Common myeloid progenitor, CD34-positive (primary cell): Measurements from ENCODE around the gene RASSF6.

Source experiments
- CTCF ChIA-PET: fragments of 350-600 bp; sonication (Branson Sonifier 250); formaldehyde crosslinking; loops from one replicate; lab custom pipeline; 2021; ENCODE audit warnings: antibody characterized with exemption; lab: Charles Lee
- POLR2A ChIA-PET: fragments of 350-600 bp; sonication (Branson Sonifier 250); formaldehyde crosslinking; loops from one replicate; lab custom pipeline; 2021; ENCODE audit warnings: antibody characterized with exemption; lab: Charles Lee
- DNase-seq, 3 donors: peaks; one replicate each; pipeline versions ENCODE4 v3.0.0 to v3.0.0-alpha.2; 2013
- H3K27ac ChIP-seq, 2 experiments: 1 replicate in 1 of 2; 2 replicates in 1 of 2; pipeline ENCODE4 v1.7.0; 2013; ENCODE audit warnings: inconsistent platforms in 2 of 2, low read length in 2 of 2, mild to moderate bottlenecking in 2 of 2, low read depth in 1 of 2, moderate library complexity in 1 of 2; ENCODE audit not compliant: severe bottlenecking in 2 of 2, insufficient read depth in 1 of 2, poor library complexity in 1 of 2
- H3K27me3 ChIP-seq, 5 experiments: replicated peaks in 2 of 5; 1 replicate in 3 of 5; 2 replicates in 2 of 5; pipeline versions ENCODE4 v1.6.1 to v1.7.0; 2013; ENCODE audit warnings: low read length in 4 of 5, mild to moderate bottlenecking in 2 of 5, moderate library complexity in 2 of 5, inconsistent platforms in 1 of 5; ENCODE audit not compliant: insufficient read depth in 5 of 5, control insufficient read depth in 4 of 5
- H3K36me3 ChIP-seq, 4 experiments: 1 replicate in 2 of 4; 2 replicates in 2 of 4; pipeline versions ENCODE4 v1.6.1 to v1.7.0; 2013; ENCODE audit warnings: low read length in 3 of 4, control low read depth in 1 of 4, mild to moderate bottlenecking in 1 of 4; ENCODE audit not compliant: control insufficient read depth in 4 of 4, insufficient read depth in 4 of 4
- H3K4me1 ChIP-seq, 4 experiments: 1 replicate in 3 of 4; 2 replicates in 1 of 4; pipeline versions ENCODE4 v1.6.1 to v1.7.1; 2013; ENCODE audit warnings: low read length in 3 of 4, mild to moderate bottlenecking in 3 of 4, control low read depth in 1 of 4, inconsistent platforms in 1 of 4, moderate library complexity in 1 of 4; ENCODE audit not compliant: control insufficient read depth in 4 of 4, insufficient read depth in 4 of 4; ENCODE audit errors: control extremely low read depth in 1 of 4
- H3K4me3 ChIP-seq, 7 experiments: 1 replicate in 4 of 7; 2 replicates in 3 of 7; pipeline versions ENCODE4 v1.5.1 to v1.7.0; 2013; ENCODE audit warnings: mild to moderate bottlenecking in 7 of 7, low read length in 6 of 7, moderate library complexity in 6 of 7, inconsistent platforms in 2 of 7, low read depth in 2 of 7, control low read depth in 1 of 7; ENCODE audit not compliant: insufficient read depth in 4 of 7, control insufficient read depth in 1 of 7; ENCODE audit errors: extremely low read depth in 1 of 7
- H3K9me3 ChIP-seq, 5 experiments: 1 replicate in 4 of 5; 2 replicates in 1 of 5; pipeline versions ENCODE4 v1.6.1 to v1.7.1; 2013; ENCODE audit warnings: low read length in 4 of 5, mild to moderate bottlenecking in 2 of 5, inconsistent platforms in 1 of 5, low read depth in 1 of 5, moderate library complexity in 1 of 5; ENCODE audit not compliant: control insufficient read depth in 4 of 5, insufficient read depth in 2 of 5; ENCODE audit errors: control extremely low read depth in 1 of 5
- WGBS: methylation state at CpG from one replicate; pipeline ENCODE4 v1.1.5; 2013; ENCODE audit not compliant: insufficient coverage; 5-methylcytosine and 5-hydroxymethylcytosine counted together

Gene RASSF6

GRCh38 chr4:73614311-73614867 is 5.8 kb downstream of the RASSF6 start:
- ChIA-PET POLR2A (interaction anchor here (0.7 kb wide), 1 partner anchor 11 kb away, joined by 3 read pairs; no protein-coding TSS in a partner anchor), CTCF (no interaction called here)
- DNase-seq: no peak
- Histone ChIP-seq H3K4me1 (peaks cover 0 to 2% (median 0%) of the 10 kb centered on the region in 4 experiments), H3K27ac (no peak overlapping the region), H3K36me3 (peaks cover 0 to 5% (median 0%) of the 10 kb centered on the region in 4 experiments), H3K27me3 (no peaks in the 10 kb centered on the region), H3K9me3 (no peaks in the 10 kb centered on the region), H3K4me3 (no peak overlapping the region)

- no peak for DNase-seq
- CTCF ChIA-PET: no interaction called here
Measured at GRCh38 chr4:73613130-73613529, 7.1 kb downstream of the RASSF6 start.

GRCh38 chr4:73612032-73612431 is 8.2 kb downstream of the RASSF6 start:
- no peaks in the 10 kb centered on the region for H3K9me3 ChIP-seq
- H3K27ac ChIP-seq: no peak overlapping the region
- DNase-seq: no peak
- POLR2A ChIA-PET: no interaction called here
- peaks cover 0 to under 1% (median 0%) of the 10 kb centered on the region in 4 experiments for H3K4me1 ChIP-seq
- H3K4me3 ChIP-seq: no peak overlapping the region
- H3K27me3 ChIP-seq: no peaks in the 10 kb centered on the region
- CTCF ChIA-PET: no interaction called here
- H3K36me3 ChIP-seq: peaks cover 0 to 5% (median 0%) of the 10 kb centered on the region in 4 experiments

More at GRCh38 chr4:73613130-73613529, 7.1 kb downstream of the RASSF6 start:
- Histone ChIP-seq H3K36me3 (peaks cover 0 to 5% (median 0%) of the 10 kb centered on the region in 4 experiments), H3K4me1 (peaks cover 0 to 2% (median 0%) of the 10 kb centered on the region in 4 experiments), H3K9me3 (no peaks in the 10 kb centered on the region), H3K4me3 (no peak overlapping the region), H3K27ac (no peak overlapping the region), H3K27me3 (no peaks in the 10 kb centered on the region)
- POLR2A ChIA-PET: no interaction called here
- WGBS: 100% methylated on average over 2 of the region's 2 CpGs

GRCh38 chr4:73609706-73610105 is 10.5 kb downstream of the RASSF6 start:
- Histone ChIP-seq H3K4me3 (no peak overlapping the region), H3K27me3 (no peaks in the 10 kb centered on the region), H3K4me1 (peaks cover 0 to 8% (median 6%) of the 10 kb centered on the region in 4 experiments), H3K36me3 (peaks cover 0 to 5% (median 0%) of the 10 kb centered on the region in 4 experiments), H3K9me3 (no peaks in the 10 kb centered on the region), H3K27ac (no peak overlapping the region)
- WGBS: 63% methylated on average over 1 of the region's 1 CpG
- CTCF ChIA-PET: interaction anchor here (0.8 to 1.5 kb wide), 5 partner anchors 11 to 43 kb away, joined by 3 read pairs; no protein-coding TSS in a partner anchor
- DNase-seq: no peak
- POLR2A ChIA-PET: no interaction called here

GRCh38 chr4:73608689-73609594 is 11.3 kb downstream of the RASSF6 start:
- Histone ChIP-seq H3K9me3 (no peaks in the 10 kb centered on the region), H3K27me3 (no peaks in the 10 kb centered on the region), H3K36me3 (peaks cover 0 to 5% (median 0%) of the 10 kb centered on the region in 4 experiments), H3K27ac (no peak overlapping the region), H3K4me1 (peaks cover 0 to 13% (median 11%) of the 10 kb centered on the region in 4 experiments), H3K4me3 (no peak overlapping the region)
- 100% methylated on average over 1 of the region's 3 CpGs for WGBS
- POLR2A ChIA-PET: no interaction called here
- CTCF ChIA-PET: interaction anchor here (0.8 to 1.0 kb wide), 4 partner anchors 10 to 35 kb away, joined by 3 read pairs; no protein-coding TSS in a partner anchor
- DNase-seq: no peak

- no peaks in the 10 kb centered on the region for H3K9me3 ChIP-seq
- ChIA-PET POLR2A (no interaction called here), CTCF (no interaction called here)
- peaks cover 0 to 23% (median 16%) of the 10 kb centered on the region in 4 experiments for H3K4me1 ChIP-seq
- no peak overlapping the region for H3K4me3 ChIP-seq
- no peaks in the 10 kb centered on the region for H3K27me3 ChIP-seq
- peaks cover 0 to 5% (median 0%) of the 10 kb centered on the region in 4 experiments for H3K36me3 ChIP-seq
- no peak for DNase-seq
- H3K27ac ChIP-seq: no peak overlapping the region
Measured at GRCh38 chr4:73607375-73608033, 12.7 kb downstream of the RASSF6 start.
